Measurements from ENCODE around the gene RFX4. TPM values are rescaled to one million over a fixed set of nuclear protein-coding genes. Genes with fewer than 3 reads are reported as not detected.

RFX4 gene
- total RNA-seq, 1 experiment from 2014 or later: not detected

GRCh38 chr12:106646472-106646871, 63.7 kb downstream of the RFX4 start:
- Histone ChIP-seq H3K4me2 (ENCODE audit: low read length) (no peak overlapping the region), H3K27ac (ENCODE audit: low read depth, low read length) (no peak overlapping the region), H3K4me3 (replicated peaks in 1 of 2; ENCODE audit: low read depth in 1 of 2, low read length in 2 of 2) (no peak overlapping the region), H3K9ac (ENCODE audit: low read length) (no peak overlapping the region), H3K9me2 (ENCODE audit: insufficient read depth) (no peaks in the 10 kb centered on the region), H3K27me3 (ENCODE audit: insufficient read depth, low read length) (no peaks in the 10 kb centered on the region), H3K36me3 (ENCODE audit: control insufficient read depth in 1 of 2, insufficient read depth in 2 of 2, low read length in 2 of 2) (no peaks in the 10 kb centered on the region), H3K79me2 (ENCODE audit: insufficient read depth, low read length) (no peaks in the 10 kb centered on the region), H3K9me3 (ENCODE audit: control insufficient read depth in 1 of 2, insufficient read depth in 1 of 2, low read depth in 1 of 2, low read length in 2 of 2) (no peaks in the 10 kb centered on the region), H3K4me1 (ENCODE audit: control insufficient read depth in 1 of 2, insufficient read depth in 2 of 2, low read length in 2 of 2) (peaks cover 0 to 6% of the 10 kb centered on the region in 2 experiments; a peak in 1 of 4 replicates), H2AFZ (ENCODE audit: low read depth, low read length, poor library complexity, severe bottlenecking) (no peak overlapping the region), H4K20me1 (ENCODE audit: insufficient read depth) (no peaks in the 10 kb centered on the region)
- DNase-seq (ENCODE audit: low read depth, low spot score) (no peak), ATAC-seq (no peak)
- POLR2A ChIA-PET: no interaction called here
- CTCF ChIA-PET: no interaction called here
- TF ChIP-seq ATF3 (IDR thresholded peaks at IDR 0.05): no peak
- TF ChIP-seq POLR2AphosphoS5 (IDR thresholded peaks at IDR 0.05; ENCODE audit: low read depth, low read length): no peak
- TF ChIP-seq JUND (IDR thresholded peaks at IDR 0.05): no peak
- TF ChIP-seq CBX3 (IDR thresholded peaks at IDR 0.05; ENCODE audit: low read depth): no peak
- no peak for TF ChIP-seq POLR2A (IDR thresholded peaks at IDR 0.05; ENCODE audit: borderline replicate concordance, extremely low read depth, insufficient read depth, insufficient read length)
- TF ChIP-seq SIN3A (IDR thresholded peaks at IDR 0.05; ENCODE audit: low read depth): no peak
- TF ChIP-seq CTCF (IDR thresholded peaks at IDR 0.05 in 2 of 3, conservative IDR thresholded peaks at IDR 0.05 in 1 of 3; ENCODE audit: borderline replicate concordance in 1 of 3, insufficient read depth in 1 of 3, low read depth in 2 of 3, low read length in 2 of 3): no peak
- no peak for TF ChIP-seq YY1 (IDR thresholded peaks at IDR 0.05; ENCODE audit: extremely low read depth, insufficient replicate concordance, low read depth, low read length)
- no peak for TF ChIP-seq EGR1 (IDR thresholded peaks at IDR 0.05; ENCODE audit: low read depth)
- TF ChIP-seq FOSL1 (IDR thresholded peaks at IDR 0.05; ENCODE audit: low read depth): no peak
- TF ChIP-seq ELF1 (IDR thresholded peaks at IDR 0.05; ENCODE audit: borderline replicate concordance, low read depth): no peak
- TF ChIP-seq EZH2phosphoT487 (IDR thresholded peaks at IDR 0.05; ENCODE audit: borderline replicate concordance): no peak
- no peak for TF ChIP-seq CEBPB (IDR thresholded peaks at IDR 0.05; ENCODE audit: low read depth)
- no peak for TF ChIP-seq RAD21 (IDR thresholded peaks at IDR 0.05; ENCODE audit: low read depth)
- TF ChIP-seq ZBTB33 (IDR thresholded peaks at IDR 0.05; ENCODE audit: extremely low read depth, insufficient replicate concordance, low read length): no peak
- TF ChIP-seq SP1 (IDR thresholded peaks at IDR 0.05; ENCODE audit: low read depth): no peak
- no peak for TF ChIP-seq EZH2 (IDR thresholded peaks at IDR 0.05)
- no peak for TF ChIP-seq ZNF274 (IDR thresholded peaks at IDR 0.05; ENCODE audit: low read depth, low read length)
- TF ChIP-seq REST (IDR thresholded peaks at IDR 0.05; ENCODE audit: low read depth): no peak
- RAD21 ChIA-PET (ENCODE audit: low non-redundant PET in 1 of 2, low total read pairs in 2 of 2, uncharacterized antibody in 2 of 2, unreplicated experiment in 2 of 2): no interaction called here
- no TSS peak for BruUV-seq (replicated peaks)
- intact Hi-C loops (cut with micrococcal nuclease): no loop called here

Measured in HCT116 (cell line).